Activated CD4-positive, alpha-beta memory T cell treated with anti-CD3 and anti-CD28 coated beads for 36 hours (primary cell): ENCODE measurements around the gene DDX41. TPM values are rescaled to one million over a fixed set of nuclear protein-coding genes. Genes with fewer than 3 reads are reported as not detected.

Experiments used
- CTCF ChIA-PET: fragments of 350-600 bp; sonication (Branson Sonifier 250); formaldehyde crosslinking; loops from one replicate; lab custom pipeline; 2021; ENCODE audit warnings: antibody characterized with exemption, inconsistent platforms; lab: Charles Lee
- POLR2A ChIA-PET: fragments of 350-600 bp; sonication (Branson Sonifier 250); formaldehyde crosslinking; loops from one replicate; lab custom pipeline; 2021; ENCODE audit warnings: antibody characterized with exemption; lab: Charles Lee
- DNase-seq: peaks from one replicate; pipeline ENCODE4 v3.0.0-alpha.2; 2020
- H3K27ac Mint-ChIP-seq: one replicate; pipeline ENCODE4 v1.8.0; 2021; ENCODE audit warnings: mixed read lengths
- H3K27me3 Mint-ChIP-seq: one replicate; pipeline ENCODE4 v1.8.0; 2021; ENCODE audit warnings: mixed read lengths
- H3K36me3 Mint-ChIP-seq: one replicate; pipeline ENCODE4 v1.8.0; 2021; ENCODE audit warnings: mixed read lengths
- H3K4me1 Mint-ChIP-seq: one replicate; pipeline ENCODE4 v1.8.0; 2021; ENCODE audit warnings: low read depth, mixed read lengths
- H3K4me3 Mint-ChIP-seq: one replicate; pipeline ENCODE4 v1.8.0; 2021; ENCODE audit warnings: mild to moderate bottlenecking, mixed read lengths
- H3K9me3 Mint-ChIP-seq: one replicate; pipeline ENCODE4 v1.8.0; 2021; ENCODE audit warnings: mixed read lengths
- intact Hi-C: fragments of 100-400 bp; cut with micrococcal nuclease; formaldehyde crosslinking; loops from one replicate; pipeline ENCODE4 v1.15.1; 2023
- total RNA-seq, 2 experiments: library from RNA; stranded (reverse); gene quantifications; one replicate each; pipeline ENCODE4 v1.2.3, GENCODE V29; 2021

Gene DDX41
- total RNA-seq, 2 experiments from 2014 or later: 143 to 145 TPM

DNA sequence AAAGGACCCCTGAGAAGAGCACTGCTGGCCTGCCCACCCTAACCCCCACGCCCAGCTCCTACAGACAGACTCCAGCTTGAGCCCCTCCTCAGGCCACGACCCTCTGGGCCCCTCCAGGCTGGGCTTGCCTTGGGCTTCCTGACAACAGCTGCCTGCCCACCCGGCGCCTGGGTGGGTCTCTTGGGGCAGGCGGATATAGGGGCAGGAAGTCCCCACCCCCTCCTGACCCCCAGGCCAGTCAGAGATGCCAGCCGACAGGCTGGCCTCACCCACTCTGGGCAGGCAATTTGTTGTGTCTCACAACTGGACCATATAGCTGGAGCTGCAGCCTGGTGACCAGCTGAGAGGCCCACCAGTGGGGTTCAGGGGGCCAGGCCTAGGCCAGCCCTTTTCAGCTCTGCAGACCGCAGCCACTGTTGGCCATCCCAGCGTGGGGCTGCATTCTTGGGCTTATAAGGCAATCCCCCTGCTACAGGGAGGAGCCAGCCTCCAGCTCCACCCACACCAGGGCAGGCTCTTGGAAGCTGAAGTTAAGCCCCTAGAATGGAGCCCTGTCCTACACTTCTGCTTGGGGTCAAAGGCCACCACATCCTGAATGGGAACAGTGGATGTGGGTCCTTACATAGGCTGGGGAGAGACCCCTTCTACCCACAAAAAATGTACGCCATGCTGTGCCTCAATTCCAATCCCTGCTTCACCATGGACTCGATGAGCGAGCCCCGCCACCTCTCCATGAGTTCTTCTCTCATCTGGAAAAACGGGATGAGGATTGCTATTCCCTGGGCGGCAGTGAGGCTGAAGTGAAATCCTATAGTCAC, 21.3 kb downstream of the DDX41 start:
- Mint-ChIP-seq H3K9me3 (no peaks in the 10 kb centered on the region), H3K4me1 (peaks cover 24% of the 10 kb centered on the region), H3K27me3 (peaks cover 8% of the 10 kb centered on the region), H3K4me3 (peak overlapping the region; percentile 60), H3K36me3 (peaks cover 5% of the 10 kb centered on the region), H3K27ac (no peak overlapping the region)
- ChIA-PET CTCF (interaction anchor here (1.6 to 4.2 kb wide), 5 partner anchors 38 to 106 kb away, joined by 4 to 26 read pairs (median 18); partner anchors contain the start of gene GRK6), POLR2A (interaction anchor here (0.6 to 1.3 kb wide), 3 partner anchors 19 to 66 kb away, joined by 3 read pairs; no protein-coding TSS in a partner anchor)
- no peak for DNase-seq
- intact Hi-C loops: loop anchor here (2.0 to 5.0 kb wide), 3 partner anchors 17 to 383 kb away; no protein-coding TSS in a partner anchor

GRCh38 chr5:177494346-177495195, 22.2 kb downstream of the DDX41 start:
- Mint-ChIP-seq H3K27ac (peak overlapping the region; percentile 79), H3K27me3 (peaks cover 8% of the 10 kb centered on the region), H3K4me1 (peaks cover 24% of the 10 kb centered on the region), H3K4me3 (no peak overlapping the region), H3K36me3 (peaks cover 9% of the 10 kb centered on the region), H3K9me3 (no peaks in the 10 kb centered on the region)
- DNase-seq: peak; percentile 61
- CTCF ChIA-PET: interaction anchor here (0.6 to 4.2 kb wide), 9 partner anchors 22 to 185 kb away, joined by 3 to 26 read pairs (median 8); partner anchors contain the start of genes DDX41 and GRK6
- intact Hi-C loops: loop anchor here (5.0 kb wide), 1 partner anchor 382 kb away; no protein-coding TSS in a partner anchor
- POLR2A ChIA-PET: interaction anchor here (0.6 to 1.3 kb wide), 3 partner anchors 21 to 65 kb away, joined by 3 read pairs; no protein-coding TSS in a partner anchor

DNA sequence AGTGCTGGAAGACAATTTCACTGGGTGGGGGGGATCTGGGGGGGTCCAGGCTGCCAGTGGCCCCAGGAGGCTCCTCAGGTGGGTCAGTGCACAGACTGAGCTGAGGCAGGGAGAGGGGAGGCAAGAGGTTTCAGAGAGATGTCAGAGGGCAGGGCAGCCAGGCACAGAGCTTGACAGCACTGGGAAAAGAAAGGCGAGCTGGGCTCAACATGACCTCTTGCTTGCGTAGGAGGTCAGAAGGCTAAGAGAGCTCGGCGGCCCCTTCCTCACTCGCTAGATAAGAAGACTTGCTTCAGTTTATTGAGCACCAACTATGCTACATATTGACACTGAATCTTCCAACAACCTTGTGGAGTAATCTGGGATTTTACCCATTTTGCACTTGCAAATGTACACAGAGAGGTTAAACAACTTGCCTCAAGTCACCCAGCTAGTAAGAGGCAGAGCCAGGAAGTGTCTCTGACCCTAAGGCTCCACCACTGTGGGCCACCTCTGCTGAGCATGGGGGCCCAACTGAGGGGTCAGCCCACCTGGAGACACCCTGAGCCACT, 22.9 kb downstream of the DDX41 start:
- Mint-ChIP-seq H3K9me3 (no peaks in the 10 kb centered on the region), H3K27me3 (peaks cover 7% of the 10 kb centered on the region), H3K36me3 (peaks cover 9% of the 10 kb centered on the region), H3K4me3 (no peak overlapping the region), H3K4me1 (peaks cover 24% of the 10 kb centered on the region), H3K27ac (peak overlapping the region; percentile 79)
- ChIA-PET CTCF (interaction anchor here (0.6 to 3.8 kb wide), 7 partner anchors 23 to 184 kb away, joined by 3 to 26 read pairs (median 8); partner anchors contain the start of gene DDX41), POLR2A (interaction anchor here (1.1 kb wide), 1 partner anchor 39 kb away, joined by 3 read pairs; no protein-coding TSS in a partner anchor)
- DNase-seq: no peak
- intact Hi-C loops: no loop called here

- intact Hi-C loops: no loop called here
- ChIA-PET CTCF (interaction anchor here (0.6 to 3.8 kb wide), 9 partner anchors 10 to 1284 kb away, joined by 3 to 26 read pairs (median 3); partner anchors contain the start of gene DDX41), POLR2A (no interaction called here)
- H3K4me1 Mint-ChIP-seq: peaks cover 17% of the 10 kb centered on the region
- peaks cover 12% of the 10 kb centered on the region for H3K36me3 Mint-ChIP-seq
- H3K4me3 Mint-ChIP-seq: no peak overlapping the region
- H3K27me3 Mint-ChIP-seq: no peaks in the 10 kb centered on the region
- no peaks in the 10 kb centered on the region for H3K9me3 Mint-ChIP-seq
- DNase-seq: no peak
- no peak overlapping the region for H3K27ac Mint-ChIP-seq
These were observed 23.9 kb downstream of the DDX41 start for GRCh38 chr5:177492841-177493240.

GRCh38 chr5:177491983-177492746, 24.6 kb downstream of the DDX41 start:
- ChIA-PET POLR2A (no interaction called here), CTCF (interaction anchor here (0.6 to 3.8 kb wide), 8 partner anchors 9 to 1284 kb away, joined by 3 to 26 read pairs (median 3); partner anchors contain the start of gene DDX41)
- no peaks in the 10 kb centered on the region for H3K27me3 Mint-ChIP-seq
- peaks cover 15% of the 10 kb centered on the region for H3K4me1 Mint-ChIP-seq
- no peaks in the 10 kb centered on the region for H3K9me3 Mint-ChIP-seq
- H3K36me3 Mint-ChIP-seq: peaks cover 14% of the 10 kb centered on the region
- intact Hi-C loops: no loop called here
- no peak overlapping the region for H3K4me3 Mint-ChIP-seq
- H3K27ac Mint-ChIP-seq: no peak overlapping the region
- DNase-seq: no peak

DNA sequence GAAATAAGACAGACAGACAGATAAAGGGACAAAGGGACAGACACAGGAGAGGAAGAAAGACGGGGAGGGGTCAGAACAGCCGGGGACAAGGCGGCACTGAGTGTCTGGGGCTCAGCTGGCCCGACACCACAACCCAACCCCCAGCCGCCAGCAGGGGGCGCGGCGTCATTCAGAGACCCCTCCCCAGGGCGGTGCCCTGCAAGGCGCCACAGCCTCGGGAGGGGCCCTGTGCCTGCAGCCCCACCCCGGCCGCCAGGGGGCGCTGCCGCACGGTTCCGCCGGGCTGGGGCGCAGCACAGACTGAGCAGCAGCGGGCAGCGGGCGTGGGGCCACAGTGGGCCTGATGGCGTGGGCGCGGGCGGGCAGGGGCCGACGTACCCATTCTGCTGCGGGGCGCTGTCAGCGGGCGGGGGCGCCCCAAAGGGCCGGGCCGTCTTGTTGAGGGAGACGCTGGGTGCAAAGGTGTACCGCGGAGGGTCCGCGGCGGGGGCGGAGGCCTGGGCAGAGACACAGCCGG, 25.3 kb downstream of the DDX41 start:
- ChIA-PET POLR2A (no interaction called here), CTCF (interaction anchor here (1.0 kb wide), 1 partner anchor 9 kb away, joined by 5 read pairs; no protein-coding TSS in a partner anchor)
- peaks cover 15% of the 10 kb centered on the region for H3K4me1 Mint-ChIP-seq
- H3K27me3 Mint-ChIP-seq: no peaks in the 10 kb centered on the region
- H3K36me3 Mint-ChIP-seq: peaks cover 15% of the 10 kb centered on the region
- H3K4me3 Mint-ChIP-seq: no peak overlapping the region
- DNase-seq: peak; percentile 46
- intact Hi-C loops: no loop called here
- H3K27ac Mint-ChIP-seq: no peak overlapping the region
- H3K9me3 Mint-ChIP-seq: no peaks in the 10 kb centered on the region

GRCh38 chr5:177490992-177491391, 25.8 kb downstream of the DDX41 start:
- no peak overlapping the region for H3K27ac Mint-ChIP-seq
- intact Hi-C loops: no loop called here
- H3K36me3 Mint-ChIP-seq: peaks cover 15% of the 10 kb centered on the region
- no peak for DNase-seq
- H3K4me1 Mint-ChIP-seq: peaks cover 15% of the 10 kb centered on the region
- no peak overlapping the region for H3K4me3 Mint-ChIP-seq
- no peaks in the 10 kb centered on the region for H3K27me3 Mint-ChIP-seq
- POLR2A ChIA-PET: no interaction called here
- no peaks in the 10 kb centered on the region for H3K9me3 Mint-ChIP-seq
- CTCF ChIA-PET: no interaction called here

GRCh38 chr5:177490311-177490991, 26.3 kb downstream of the DDX41 start:
- Mint-ChIP-seq H3K4me1 (peaks cover 15% of the 10 kb centered on the region), H3K27me3 (no peaks in the 10 kb centered on the region), H3K4me3 (no peak overlapping the region), H3K27ac (no peak overlapping the region), H3K36me3 (peaks cover 15% of the 10 kb centered on the region), H3K9me3 (no peaks in the 10 kb centered on the region)
- no peak for DNase-seq
- POLR2A ChIA-PET: no interaction called here
- CTCF ChIA-PET: no interaction called here
- intact Hi-C loops: no loop called here

DNA sequence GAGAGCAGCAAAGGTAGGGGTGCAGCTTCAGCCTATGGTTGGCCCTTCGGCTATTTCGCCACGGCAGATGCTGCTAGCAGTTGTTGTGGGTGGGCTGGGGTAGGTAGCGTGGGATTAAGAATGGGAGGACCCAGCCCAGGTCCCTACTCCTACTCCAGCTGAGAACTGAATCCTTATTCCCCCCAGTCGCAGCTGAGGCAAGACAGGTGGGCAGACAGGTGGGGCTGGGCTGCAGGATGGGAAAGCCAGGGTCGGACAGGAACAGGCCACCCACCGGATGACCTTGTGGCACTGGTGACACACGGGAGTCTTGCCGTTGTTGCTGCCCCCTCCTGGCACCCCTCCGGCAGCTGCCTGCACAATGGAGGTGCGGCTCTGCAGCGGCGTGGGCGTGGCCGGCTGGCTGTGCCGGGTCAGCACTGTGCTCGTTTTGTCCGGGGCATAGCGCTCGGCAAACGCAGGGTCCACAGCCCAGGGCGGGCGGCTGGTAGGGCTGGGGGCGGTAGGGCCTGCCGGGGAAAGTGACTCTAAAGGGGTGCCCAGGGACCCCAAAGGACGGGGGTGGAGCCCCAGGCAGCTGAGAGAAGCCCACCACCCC, 27.5 kb downstream of the DDX41 start:
- CTCF ChIA-PET: no interaction called here
- H3K4me3 Mint-ChIP-seq: no peak overlapping the region
- H3K4me1 Mint-ChIP-seq: peaks cover 6% of the 10 kb centered on the region
- intact Hi-C loops: no loop called here
- DNase-seq: no peak
- no peaks in the 10 kb centered on the region for H3K27me3 Mint-ChIP-seq
- no peak overlapping the region for H3K27ac Mint-ChIP-seq
- H3K36me3 Mint-ChIP-seq: peaks cover 15% of the 10 kb centered on the region
- POLR2A ChIA-PET: no interaction called here
- H3K9me3 Mint-ChIP-seq: no peaks in the 10 kb centered on the region

DNA sequence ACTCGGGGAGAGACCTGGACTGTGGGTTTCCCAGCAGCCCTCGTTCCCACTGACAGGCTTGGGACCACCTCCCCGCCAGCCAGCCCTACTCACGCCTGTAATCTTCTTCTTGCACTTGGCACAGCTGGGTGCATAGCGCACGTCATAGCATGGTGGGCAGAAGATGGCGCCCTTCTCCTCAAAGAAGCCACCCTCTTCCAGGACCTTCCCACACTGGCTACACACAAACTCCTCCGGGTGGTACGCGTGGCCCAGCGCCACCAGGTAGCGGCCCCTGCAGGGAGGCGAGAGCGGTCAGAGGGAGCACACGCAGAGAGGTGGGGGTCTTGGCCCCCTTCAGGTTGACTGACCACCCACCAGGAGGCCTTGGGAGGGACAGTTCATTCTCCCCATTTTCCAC, 28.8 kb downstream of the DDX41 start:
- Mint-ChIP-seq H3K27me3 (no peaks in the 10 kb centered on the region), H3K9me3 (no peaks in the 10 kb centered on the region), H3K4me1 (no peaks in the 10 kb centered on the region), H3K27ac (no peak overlapping the region), H3K36me3 (peaks cover 15% of the 10 kb centered on the region), H3K4me3 (no peak overlapping the region)
- ChIA-PET CTCF (interaction anchor here (0.7 to 1.9 kb wide), 2 partner anchors 13 to 55 kb away, joined by 3 to 6 read pairs; no protein-coding TSS in a partner anchor), POLR2A (no interaction called here)
- DNase-seq: no peak
- intact Hi-C loops: no loop called here
